DOHH2 (cell line): ENCODE results near the gene IGLON5.

ENCODE experiments used
- H3F3A ChIP-seq: fragments of 200-600 bp; sonication (generic), shearing (Covaris generic); 2 replicates; pipeline ENCODE4 v1.6.0; 2016; ENCODE audit warnings: antibody characterized with exemption, mild to moderate bottlenecking; ENCODE audit not compliant: control insufficient read depth, insufficient read depth
- H3K27ac ChIP-seq: fragments of 200-600 bp; sonication (generic); 2 replicates; pipeline ENCODE4 v1.5.1; 2014; ENCODE audit warnings: low read depth, mild to moderate bottlenecking, low read length, moderate library complexity
- H3K27me3 ChIP-seq: fragments of 200-600 bp; sonication (generic); 2 replicates; pipeline ENCODE4 v1.6.1; 2014; ENCODE audit warnings: mild to moderate bottlenecking, low read length, mixed read lengths; ENCODE audit not compliant: control insufficient read depth
- H3K36me3 ChIP-seq: fragments of 200-600 bp; sonication (generic); 2 replicates; pipeline ENCODE4 v1.6.1; 2014; ENCODE audit warnings: mild to moderate bottlenecking, low read length, moderate library complexity, mixed read lengths; ENCODE audit not compliant: control insufficient read depth
- H3K4me1 ChIP-seq: fragments of 200-600 bp; sonication (generic); 2 replicates; pipeline ENCODE4 v1.6.1; 2014; ENCODE audit warnings: mild to moderate bottlenecking, low read length, mixed read lengths; ENCODE audit not compliant: control insufficient read depth
- H3K4me2 ChIP-seq: fragments of 200-600 bp; sonication (generic); 2 replicates; pipeline ENCODE4 v1.6.0; 2014; ENCODE audit warnings: mild to moderate bottlenecking, low read length, moderate library complexity
- H3K4me3 ChIP-seq: fragments of 200-600 bp; sonication (generic); 2 replicates; pipeline ENCODE4 v1.5.1; 2014; ENCODE audit warnings: mild to moderate bottlenecking, low read length, mixed read lengths
- H3K79me2 ChIP-seq: fragments of 200-600 bp; sonication (generic); 2 replicates; pipeline ENCODE4 v1.6.1; 2014; ENCODE audit warnings: mild to moderate bottlenecking, low read length, mixed read lengths; ENCODE audit not compliant: control insufficient read depth
- H3K9me2 ChIP-seq: fragments of 200-600 bp; sonication (generic); replicated peaks from 2 replicates; pipeline ENCODE4 v1.6.1; 2014; ENCODE audit warnings: mild to moderate bottlenecking, low read length, mixed read lengths; ENCODE audit not compliant: control insufficient read depth
- H3K9me3 ChIP-seq: fragments of 200-600 bp; sonication (generic); 2 replicates; pipeline ENCODE4 v1.6.1; 2014; ENCODE audit warnings: antibody characterized with exemption, low read length, mixed read lengths; ENCODE audit not compliant: control insufficient read depth, insufficient read depth
- H4K20me1 ChIP-seq: fragments of 200-600 bp; sonication (generic); 2 replicates; pipeline ENCODE4 v1.6.0; 2014; ENCODE audit warnings: low read depth, mild to moderate bottlenecking, antibody characterized with exemption, low read length, moderate library complexity; ENCODE audit not compliant: control insufficient read depth, insufficient read depth
- CTCF ChIP-seq: fragments of 200-600 bp; sonication (generic); IDR thresholded peaks from one replicate; pipeline ENCODE4 v1.5.1; 2014; ENCODE audit warnings: antibody characterized with exemption, mild to moderate bottlenecking, low read depth, low read length; ENCODE audit not compliant: poor library complexity, severe bottlenecking
- EZH2phosphoT487 ChIP-seq: fragments of 200-600 bp; sonication (generic); IDR thresholded peaks from 2 replicates; pipeline ENCODE4 v1.6.1; 2017; ENCODE audit warnings: borderline replicate concordance, mild to moderate bottlenecking, antibody characterized with exemption, low read length, moderate library complexity, mixed read lengths

IGLON5 gene

GRCh38 chr19:51352783-51353360 is 41.4 kb downstream of the IGLON5 start:
- Histone ChIP-seq H3K4me1 (no peaks in the 10 kb centered on the region), H3K36me3 (peaks cover 5% of the 10 kb centered on the region; the same call in 1 of the 2 replicates), H4K20me1 (no peaks in the 10 kb centered on the region), H3K9me3 (no peaks in the 10 kb centered on the region), H3K27me3 (no peaks in the 10 kb centered on the region), H3K4me3 (no peak overlapping the region), H3K27ac (no peak overlapping the region), H3K9me2 (no peaks in the 10 kb centered on the region), H3K4me2 (no peak overlapping the region), H3F3A (peaks cover 5% of the 10 kb centered on the region; the same call in 1 of the 2 replicates), H3K79me2 (no peaks in the 10 kb centered on the region)
- no peak for TF ChIP-seq EZH2phosphoT487
- TF ChIP-seq CTCF: no peak

- Histone ChIP-seq H3K9me3 (no peaks in the 10 kb centered on the region), H3K27me3 (no peaks in the 10 kb centered on the region), H3K4me1 (no peaks in the 10 kb centered on the region), H3K4me3 (no peak overlapping the region), H3K9me2 (no peaks in the 10 kb centered on the region), H3K36me3 (peaks cover 5% of the 10 kb centered on the region; the same call in 1 of the 2 replicates), H3F3A (no peaks in the 10 kb centered on the region), H3K27ac (no peak overlapping the region), H3K79me2 (no peaks in the 10 kb centered on the region), H3K4me2 (no peak overlapping the region), H4K20me1 (no peaks in the 10 kb centered on the region)
- no peak for TF ChIP-seq CTCF
- TF ChIP-seq EZH2phosphoT487: no peak
Measured at GRCh38 chr19:51354103-51354741, 42.8 kb downstream of the IGLON5 start.

GRCh38 chr19:51354742-51355148 is 43.3 kb downstream of the IGLON5 start:
- no peaks in the 10 kb centered on the region for H3K79me2 ChIP-seq
- no peaks in the 10 kb centered on the region for H4K20me1 ChIP-seq
- H3K4me2 ChIP-seq: no peak overlapping the region
- H3K27ac ChIP-seq: no peak overlapping the region
- no peak overlapping the region for H3K4me3 ChIP-seq
- TF ChIP-seq EZH2phosphoT487 (no peak), CTCF (no peak)
- no peaks in the 10 kb centered on the region for H3K9me3 ChIP-seq
- H3K36me3 ChIP-seq: peaks cover 5% of the 10 kb centered on the region; the same call in 1 of the 2 replicates
- H3K27me3 ChIP-seq: no peaks in the 10 kb centered on the region
- H3K9me2 ChIP-seq: no peaks in the 10 kb centered on the region
- H3F3A ChIP-seq: no peaks in the 10 kb centered on the region
- no peaks in the 10 kb centered on the region for H3K4me1 ChIP-seq
